ENCODE results near the gene FBXW11.
A peak's percentile ranks its signal among the peaks of the same experiment; 100 is the strongest.
"Not testable (repeated sequence)": the region's sequence is repeated elsewhere in the genome, so short reads cannot be mapped to it uniquely, and the experiment has no call there.

FBXW11 gene

GRCh38 chr5:171906703-171907590 lies 99.5 kb downstream of the FBXW11 start:
- DNase-seq = no peak

GRCh38 chr5:171906066-171906570 lies 100.3 kb downstream of the FBXW11 start:
- no peak for DNase-seq

GRCh38 chr5:171904886-171905285 lies 101.6 kb downstream of the FBXW11 start:
- no peak for DNase-seq

- no peak for DNase-seq
These were observed 104.7 kb downstream of the FBXW11 start for GRCh38 chr5:171901764-171902163.

GRCh38 chr5:171899792-171900191 lies 106.6 kb downstream of the FBXW11 start:
- no peak for DNase-seq

- no peak for DNase-seq
These were observed 107.6 kb downstream of the FBXW11 start for GRCh38 chr5:171898879-171899278.

- DNase-seq = no peak
These were observed 108.1 kb downstream of the FBXW11 start for GRCh38 chr5:171898386-171898785.

GRCh38 chr5:171897231-171897630 lies 109.2 kb downstream of the FBXW11 start:
- DNase-seq = no peak

GRCh38 chr5:171895081-171895480 lies 111.4 kb downstream of the FBXW11 start:
- DNase-seq = no peak

GRCh38 chr5:171893290-171893886 lies 113.0 kb downstream of the FBXW11 start:
- DNase-seq = peak; percentile 58

GRCh38 chr5:171891595-171891994 lies 114.8 kb downstream of the FBXW11 start:
- DNase-seq = no peak

- no peak for DNase-seq
These were observed 115.3 kb downstream of the FBXW11 start for GRCh38 chr5:171891150-171891549.

GRCh38 chr5:171888051-171888481 lies 118.4 kb downstream of the FBXW11 start:
- no peak for DNase-seq

- DNase-seq = not testable (repeated sequence)
These were observed 120.4 kb downstream of the FBXW11 start for GRCh38 chr5:171886037-171886436.

- no peak for DNase-seq
These were observed 124.3 kb downstream of the FBXW11 start for GRCh38 chr5:171882118-171882517.

- no peak for DNase-seq
These were observed 132.2 kb downstream of the FBXW11 start for GRCh38 chr5:171874234-171874633.

- no peak for DNase-seq
These were observed 133.8 kb downstream of the FBXW11 start for GRCh38 chr5:171872666-171873065.

- DNase-seq = no peak
These were observed 134.7 kb downstream of the FBXW11 start for GRCh38 chr5:171871711-171872110.

GRCh38 chr5:171869956-171870355 lies 136.5 kb downstream of the FBXW11 start:
- DNase-seq = no peak

- no peak for DNase-seq
These were observed 138.2 kb downstream of the FBXW11 start for GRCh38 chr5:171868236-171868635.

GRCh38 chr5:171867786-171868185 lies 138.7 kb downstream of the FBXW11 start:
- no peak for DNase-seq

GRCh38 chr5:171865471-171865870 lies 141.0 kb downstream of the FBXW11 start:
- no peak for DNase-seq

- DNase-seq = no peak
These were observed 142.5 kb downstream of the FBXW11 start for GRCh38 chr5:171863935-171864334.

GRCh38 chr5:171862624-171863023 lies 143.8 kb downstream of the FBXW11 start:
- DNase-seq = no peak

Data from NCI-H446 treated with DMSO at 0.1 percent for 48 hours (cell line).